ENCODE results near the gene PRPF8.
"Not testable (repeated sequence)": the region's sequence is repeated elsewhere in the genome, so short reads cannot be mapped to it uniquely, and the experiment has no call there.

PRPF8 gene

DNA sequence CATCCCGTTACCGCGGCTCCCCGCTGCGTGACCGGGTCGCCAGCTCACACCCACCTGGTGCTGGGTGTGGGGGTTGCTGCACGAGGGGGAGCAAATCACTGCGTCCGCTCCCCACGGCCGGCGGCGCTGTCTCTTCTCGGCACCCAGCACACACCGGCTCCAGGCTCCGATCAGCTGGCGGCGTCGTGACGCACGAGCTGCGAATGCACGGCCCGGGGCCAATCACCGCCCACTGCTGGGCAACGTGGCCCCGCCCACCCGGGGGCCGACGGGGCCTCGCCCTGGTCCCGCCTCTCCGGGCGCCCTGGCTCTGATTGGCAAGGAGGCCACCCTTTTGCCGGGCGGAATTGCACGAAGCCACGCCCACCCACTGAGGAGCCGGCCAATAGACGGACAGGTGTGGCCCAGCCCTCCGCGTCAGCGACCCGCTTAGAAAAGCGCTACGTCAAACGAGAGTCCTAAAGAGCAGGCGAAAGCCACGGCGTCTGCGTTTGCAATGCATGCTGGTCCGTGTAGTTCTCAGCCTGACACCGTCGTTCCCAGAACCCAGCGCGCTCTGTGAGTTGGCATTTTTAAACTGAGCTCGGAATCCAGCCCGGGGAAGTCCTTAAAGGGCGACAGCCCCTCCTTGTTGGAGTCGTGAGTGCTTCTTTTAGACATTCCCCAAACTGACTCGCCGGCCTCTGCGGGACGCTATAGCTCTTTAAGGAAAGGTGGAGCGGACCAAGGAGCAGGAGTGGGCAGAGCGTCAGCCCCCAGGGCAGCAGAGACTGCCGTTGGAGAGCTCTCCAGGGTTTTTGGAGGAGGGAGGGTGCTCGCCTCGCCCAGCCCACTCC, 31.6 kb upstream of the PRPF8 start:
- peak; percentile 100 for DNase-seq (ENCODE audit: low spot score)

- no peak for DNase-seq (ENCODE audit: low spot score)
These were observed 31.1 kb upstream of the PRPF8 start for GRCh38 chr17:1715803-1716075.

- peak; percentile 40 for DNase-seq (ENCODE audit: low spot score)
These were observed 30.5 kb upstream of the PRPF8 start for GRCh38 chr17:1714980-1715802.

DNA sequence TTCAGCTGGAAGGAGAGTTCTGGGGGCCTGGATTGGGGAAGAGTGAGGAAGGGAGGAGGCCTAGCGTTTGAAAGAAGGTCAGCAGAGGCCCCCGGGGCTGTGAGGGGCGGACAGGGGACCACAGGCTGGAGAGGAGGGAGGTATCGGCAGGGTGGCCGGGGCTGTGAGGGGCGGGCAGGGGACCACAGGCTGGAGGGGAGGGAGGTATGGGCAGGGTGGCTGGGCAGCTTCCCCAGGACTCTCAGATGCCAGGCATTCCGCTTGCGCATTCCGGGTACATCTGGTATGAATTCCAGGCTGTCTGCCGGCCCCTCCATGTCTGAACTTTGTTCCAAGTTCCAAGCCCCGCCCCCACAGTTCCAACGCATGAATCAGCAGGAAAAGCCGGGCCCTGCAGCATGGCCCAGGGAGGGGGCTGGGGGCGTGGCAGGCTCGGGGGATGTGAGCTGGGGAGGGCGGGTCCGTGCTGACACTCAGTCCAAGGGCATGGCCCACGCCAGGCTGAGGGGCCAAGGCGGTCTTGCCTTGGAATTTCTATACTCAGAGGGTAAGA, 29.8 kb upstream of the PRPF8 start:
- peak; percentile 58 for DNase-seq (ENCODE audit: low spot score)

GRCh38 chr17:1713878-1714426, 29.3 kb upstream of the PRPF8 start:
- DNase-seq (ENCODE audit: low spot score): no peak

- DNase-seq (ENCODE audit: low spot score): no peak
These were observed 28.7 kb upstream of the PRPF8 start for GRCh38 chr17:1713160-1713877.

- DNase-seq (ENCODE audit: low spot score): no peak
These were observed 27.6 kb upstream of the PRPF8 start for GRCh38 chr17:1712271-1712670.

GRCh38 chr17:1711804-1712203, 27.1 kb upstream of the PRPF8 start:
- no peak for DNase-seq (ENCODE audit: low spot score)

- no peak for DNase-seq (ENCODE audit: low spot score)
These were observed 26.3 kb upstream of the PRPF8 start for GRCh38 chr17:1710807-1711553.

- DNase-seq (ENCODE audit: low spot score): no peak
These were observed 25.5 kb upstream of the PRPF8 start, which contains the start of gene TLCD2 for GRCh38 chr17:1709971-1710806. TSS of gene TLCD2 (minus strand) at chr17:1710377. CDS start at chr17:1710242, 135 bp downstream.

DNA sequence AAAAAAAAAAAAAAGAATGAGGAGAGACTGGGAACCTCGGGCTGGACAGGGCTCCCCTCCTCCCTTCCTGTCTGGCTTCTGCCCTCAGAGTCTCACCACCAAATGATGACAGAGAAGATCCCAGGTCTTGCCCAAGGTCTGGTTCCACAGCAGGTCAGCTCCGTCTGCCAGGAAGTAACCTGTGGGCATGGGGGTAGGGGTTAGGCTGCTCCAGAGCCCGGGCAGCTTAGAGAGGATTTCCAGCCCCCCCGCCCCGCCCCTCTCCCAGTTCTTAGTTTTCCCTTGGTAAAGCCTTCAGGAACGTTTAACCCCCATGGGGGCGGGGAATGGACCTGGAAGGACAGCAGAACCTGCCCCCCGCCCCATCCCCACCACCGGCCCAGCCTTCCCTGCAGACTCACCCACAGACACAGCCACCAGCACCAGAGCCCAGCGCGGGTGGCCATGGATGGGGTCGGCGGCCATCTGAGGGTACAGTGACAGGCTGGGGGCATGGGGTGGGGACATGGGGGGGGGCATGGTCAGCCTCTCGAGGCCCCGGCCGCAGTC, 24.8 kb upstream of the PRPF8 start:
- no peak for DNase-seq (ENCODE audit: low spot score)

- not testable (repeated sequence) for DNase-seq (ENCODE audit: low spot score)
These were observed 24.2 kb upstream of the PRPF8 start for GRCh38 chr17:1708791-1709346.

GRCh38 chr17:1707107-1707506, 22.4 kb upstream of the PRPF8 start:
- DNase-seq (ENCODE audit: low spot score): no peak

GRCh38 chr17:1705004-1705403, 20.3 kb upstream of the PRPF8 start:
- no peak for DNase-seq (ENCODE audit: low spot score)

DNA sequence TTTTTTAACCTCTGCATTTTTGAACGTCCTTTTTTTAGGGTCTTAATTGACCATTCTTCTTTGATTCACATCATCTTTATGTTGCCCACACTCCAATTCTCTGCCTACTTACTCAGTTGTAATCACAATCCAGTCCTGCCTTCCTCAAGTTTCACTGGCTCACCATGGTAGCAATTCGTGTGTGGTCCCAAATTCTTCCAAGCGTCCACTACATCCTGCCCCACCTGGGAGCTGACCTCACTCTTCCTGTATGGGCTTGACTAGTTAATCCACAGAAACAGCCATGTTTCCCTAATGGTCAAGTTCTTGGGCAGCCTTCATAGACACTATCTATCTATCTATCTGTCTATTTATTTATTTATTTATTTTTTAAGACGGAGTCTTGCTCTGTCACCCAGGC, 18.4 kb upstream of the PRPF8 start:
- DNase-seq (ENCODE audit: low spot score): no peak

GRCh38 chr17:1699891-1700290, 15.2 kb upstream of the PRPF8 start:
- not testable (repeated sequence) for DNase-seq (ENCODE audit: low spot score)

DNA sequence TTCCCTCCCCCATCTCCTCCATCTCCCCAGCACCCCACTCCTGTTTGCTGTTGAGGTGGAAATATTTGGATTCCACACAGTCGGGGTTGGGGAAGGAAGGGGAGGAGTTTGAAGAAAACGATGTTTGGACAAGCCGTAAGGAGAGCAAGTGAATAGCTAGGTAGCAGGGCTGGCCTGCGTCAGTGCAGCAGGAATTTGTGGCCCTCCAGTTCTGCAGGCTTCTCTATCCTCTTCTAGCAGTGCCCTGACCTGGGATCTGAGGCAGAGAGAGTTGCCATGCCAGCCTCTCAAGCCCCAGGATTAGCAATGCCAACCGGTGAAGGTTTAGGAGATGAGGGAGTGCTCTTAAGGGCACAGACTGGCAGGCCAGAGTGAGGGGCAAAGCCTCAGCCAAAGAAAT, 13.0 kb upstream of the PRPF8 start:
- DNase-seq (ENCODE audit: low spot score): no peak

DNA sequence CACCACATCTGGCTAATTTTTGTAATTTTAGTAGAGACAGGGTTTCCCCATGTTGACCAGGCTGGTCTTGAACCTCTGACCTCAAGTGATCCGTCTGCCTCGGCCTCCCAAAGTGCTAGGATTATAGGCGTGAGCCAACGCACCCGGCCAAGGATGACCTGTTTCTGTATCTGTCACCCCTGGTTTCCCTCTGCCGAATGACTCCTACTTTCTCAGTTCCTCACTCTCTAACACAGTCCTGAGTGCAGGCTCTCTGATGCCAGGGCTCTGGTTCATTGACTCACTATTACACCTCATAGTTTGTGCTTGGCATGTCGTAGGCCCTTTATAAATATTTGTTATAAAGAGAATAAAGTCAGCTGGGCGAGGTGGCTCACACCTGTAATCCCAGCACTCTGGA, 10.7 kb upstream of the PRPF8 start:
- DNase-seq (ENCODE audit: low spot score): no peak

DNA sequence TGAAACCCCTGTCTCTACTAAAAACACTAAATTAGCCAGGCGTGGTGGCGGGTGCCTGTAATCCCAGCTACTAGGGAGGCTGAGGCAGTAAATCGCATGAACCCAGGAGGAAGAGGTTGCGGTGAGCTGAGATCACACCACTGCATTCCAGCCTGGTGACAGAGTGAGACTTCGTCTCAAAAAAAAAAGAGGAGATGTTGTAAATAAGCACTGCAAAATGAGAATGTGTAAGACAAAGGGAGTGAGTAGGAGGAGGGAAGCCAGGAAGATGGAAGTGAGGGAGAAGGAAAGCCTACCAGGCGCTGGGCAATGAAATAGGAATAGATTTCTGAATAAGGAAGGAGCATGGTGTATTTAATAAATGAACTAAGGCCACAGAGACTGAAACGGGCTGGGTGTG, 8.7 kb upstream of the PRPF8 start:
- DNase-seq (ENCODE audit: low spot score): no peak

Measured in pons (tissue), 1 donor.